AG08396 (cell line): ENCODE measurements around the gene GREB1L.
"Not testable (repeated sequence)": the region's sequence is repeated elsewhere in the genome, so short reads cannot be mapped to it uniquely, and the experiment has no call there.

Experiments
- DNase-seq: peaks from one replicate; pipeline ENCODE4 v3.0.0; 2012; ENCODE audit warnings: low spot score, mixed read lengths

GREB1L gene

DNA sequence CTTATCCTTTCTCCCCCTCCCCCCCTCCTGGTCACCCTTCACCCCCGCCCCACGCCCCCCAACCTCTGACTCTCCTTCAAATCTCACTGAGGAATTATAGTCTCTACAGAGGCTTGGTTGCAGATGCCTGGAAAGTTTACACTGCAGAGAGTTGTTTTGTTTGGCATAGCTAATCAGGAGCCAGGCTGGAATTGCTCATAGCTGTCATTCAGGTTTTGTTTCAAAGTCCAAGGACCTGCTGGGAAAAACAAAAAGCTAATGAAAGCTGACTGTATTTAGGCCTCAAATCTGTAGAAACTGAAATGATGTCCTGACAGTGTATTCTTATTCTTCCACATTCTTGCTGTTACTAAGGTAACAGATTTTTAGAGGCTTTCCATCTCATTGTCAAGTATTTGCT, 22.6 kb downstream of the GREB1L start:
- DNase-seq: no peak

DNA sequence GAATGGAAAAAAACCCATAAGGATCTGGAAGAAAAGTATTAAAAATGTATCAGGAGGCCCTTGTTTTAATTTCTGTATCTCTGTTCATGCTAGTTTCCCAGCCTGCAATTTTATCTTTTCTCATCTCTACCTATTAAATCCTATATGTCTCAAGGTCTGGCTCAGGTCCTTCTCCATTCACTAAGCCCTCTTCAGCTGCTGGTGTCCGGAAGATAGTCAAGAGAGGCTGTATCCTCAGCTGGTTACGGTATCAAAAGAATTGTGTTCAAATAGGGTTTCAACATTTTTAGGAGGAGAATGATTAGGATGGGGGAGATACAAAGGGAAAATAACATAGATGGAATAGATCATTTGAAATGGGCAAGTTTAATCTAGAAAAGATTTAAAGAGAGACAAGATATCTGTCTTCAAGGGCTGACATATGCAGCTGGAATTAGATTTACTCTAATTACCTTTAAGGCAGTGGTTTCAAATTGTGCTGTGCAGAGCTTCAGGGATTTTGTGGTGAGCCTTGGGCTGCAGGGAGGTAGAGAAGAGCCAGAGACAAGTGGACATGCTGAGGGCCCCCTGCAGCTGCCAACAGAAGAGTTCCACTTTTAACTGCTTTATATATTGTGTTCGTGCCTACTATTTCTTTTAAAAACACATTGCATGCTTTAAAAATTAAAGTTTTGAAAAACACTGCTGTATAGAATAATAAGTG, 24.1 kb downstream of the GREB1L start:
- no peak for DNase-seq

DNA sequence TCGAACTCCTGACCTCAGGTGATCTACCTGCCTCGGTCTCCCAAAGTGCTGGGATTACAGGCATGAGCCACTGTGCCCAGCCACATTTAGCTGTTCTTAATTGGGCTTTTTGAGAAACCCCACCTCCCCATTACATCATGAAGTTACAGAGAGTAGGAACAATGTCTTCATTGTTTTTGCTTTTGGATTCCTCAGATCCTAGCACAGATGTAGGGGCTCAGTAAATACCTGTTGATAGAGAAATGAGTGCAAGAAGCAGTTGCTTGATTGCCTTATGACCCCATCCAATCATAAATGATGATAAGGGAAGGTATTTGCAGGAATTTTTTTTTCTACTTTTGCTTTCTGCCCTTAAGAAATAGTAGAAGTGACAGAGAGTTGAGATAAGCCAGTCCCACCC, 25.4 kb downstream of the GREB1L start:
- DNase-seq: no peak

GRCh38 chr18:21269349-21269748, 27.3 kb downstream of the GREB1L start:
- DNase-seq: no peak

- DNase-seq: no peak
These were observed 28.4 kb downstream of the GREB1L start for GRCh38 chr18:21270453-21270852.

DNA sequence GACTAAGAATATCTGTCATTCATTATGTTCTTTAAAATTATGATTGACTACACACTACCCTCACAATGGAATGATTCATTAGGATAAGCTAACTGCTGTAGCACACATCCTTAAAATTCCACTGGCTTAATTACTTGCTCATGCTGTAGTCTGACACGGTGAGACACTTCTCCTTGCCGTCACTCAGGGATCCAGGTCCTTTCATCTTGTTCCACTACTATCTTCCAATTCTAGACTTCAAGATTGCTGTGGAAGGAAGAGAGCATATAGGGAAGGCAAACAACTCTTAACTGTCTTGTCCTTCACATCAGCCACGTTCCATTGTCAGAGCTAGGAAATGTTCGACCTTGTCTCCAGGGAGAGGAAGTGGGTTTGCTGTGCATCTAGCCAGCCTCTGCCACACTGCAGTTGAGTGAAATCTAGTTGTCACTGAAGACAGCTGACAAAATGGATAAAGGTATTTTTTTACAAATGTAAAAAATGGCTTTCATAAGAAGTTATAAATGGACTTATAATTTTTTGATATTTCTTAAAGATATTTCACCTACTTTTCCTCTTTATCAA, 30.1 kb downstream of the GREB1L start:
- DNase-seq: no peak

DNA sequence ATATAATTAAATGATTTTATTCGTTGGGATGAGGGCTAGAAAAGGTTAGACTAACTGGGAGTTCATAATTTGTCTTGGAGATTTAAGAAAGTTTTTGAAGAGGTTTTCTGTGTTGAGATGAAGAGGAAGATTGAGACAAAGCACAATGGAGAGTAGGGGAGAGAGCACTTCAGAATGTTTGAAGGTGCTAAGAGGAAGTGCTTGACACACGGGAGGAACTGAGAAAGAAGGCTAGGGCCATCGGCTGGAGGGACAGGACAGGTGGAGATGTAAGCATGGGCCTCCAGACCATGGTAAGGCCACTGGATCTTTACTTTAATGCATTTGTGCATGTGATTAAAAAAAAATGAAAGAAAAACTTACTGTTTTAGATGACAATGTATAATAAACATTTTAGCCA, 31.5 kb downstream of the GREB1L start:
- DNase-seq: no peak

DNA sequence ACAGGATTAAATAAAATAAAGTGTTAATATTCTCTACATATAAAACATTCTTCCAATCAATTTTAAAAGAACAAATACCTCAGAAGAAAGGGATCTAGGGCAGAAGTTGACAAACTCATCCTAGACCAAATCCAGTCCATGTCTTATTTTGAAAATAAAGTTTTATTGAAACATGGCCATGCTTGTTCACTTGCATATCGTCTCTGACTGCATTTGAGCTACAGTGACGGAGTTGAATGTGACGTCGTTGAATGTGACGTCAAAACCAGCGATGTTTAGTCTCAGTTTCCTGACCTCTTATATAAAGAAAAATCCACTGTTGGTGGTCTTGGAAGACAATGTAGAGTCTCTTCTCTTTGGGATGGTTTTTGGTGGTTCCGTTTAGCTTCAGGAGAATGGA, 33.6 kb downstream of the GREB1L start:
- DNase-seq: no peak

- DNase-seq: no peak
These were observed 35.5 kb downstream of the GREB1L start for GRCh38 chr18:21277578-21277977.

- DNase-seq: not testable (repeated sequence)
These were observed 36.2 kb downstream of the GREB1L start for GRCh38 chr18:21278218-21278617.

GRCh38 chr18:21281603-21282002, 39.6 kb downstream of the GREB1L start:
- no peak for DNase-seq

DNA sequence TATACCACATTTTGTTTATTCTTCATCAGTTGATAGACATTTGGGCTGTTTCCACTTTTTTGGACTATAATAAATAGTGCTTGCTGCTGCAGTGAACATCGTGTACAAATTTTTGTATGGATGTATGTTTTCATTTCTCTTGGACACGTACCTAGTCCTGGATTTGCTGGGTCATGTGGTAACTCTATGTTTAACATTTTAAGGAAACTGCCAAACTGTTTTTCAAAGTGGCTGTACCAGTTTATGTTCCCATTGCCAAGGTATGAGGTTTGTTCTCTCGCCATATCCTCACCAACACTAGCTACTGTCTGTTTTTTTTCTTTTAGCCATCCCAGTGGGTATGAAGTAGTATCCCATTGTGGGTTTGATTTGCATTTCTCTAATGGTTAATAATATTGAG, 42.5 kb downstream of the GREB1L start:
- no peak for DNase-seq

DNA sequence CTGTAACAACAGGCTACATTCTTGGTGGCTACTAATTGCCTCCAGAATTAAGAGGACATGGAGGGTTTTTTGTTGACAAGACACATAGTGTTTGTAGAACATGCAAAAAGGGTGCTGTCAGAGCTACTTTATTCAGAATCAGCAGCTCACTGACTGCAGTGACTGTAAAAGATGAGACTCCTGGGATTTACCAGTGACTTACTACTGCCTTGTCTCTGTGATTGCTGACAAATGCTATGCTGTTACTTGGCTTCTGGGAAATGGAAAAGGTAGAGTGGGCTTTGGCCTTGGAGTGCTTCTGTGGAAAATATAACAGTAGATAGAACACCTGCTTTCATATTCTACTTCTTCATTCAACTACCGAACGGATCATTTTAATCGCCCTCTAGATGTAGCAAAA, 47.8 kb downstream of the GREB1L start:
- DNase-seq: no peak

- no peak for DNase-seq
These were observed 49.1 kb downstream of the GREB1L start for GRCh38 chr18:21291106-21291505.

GRCh38 chr18:21293479-21293878, 51.4 kb downstream of the GREB1L start:
- no peak for DNase-seq

DNA sequence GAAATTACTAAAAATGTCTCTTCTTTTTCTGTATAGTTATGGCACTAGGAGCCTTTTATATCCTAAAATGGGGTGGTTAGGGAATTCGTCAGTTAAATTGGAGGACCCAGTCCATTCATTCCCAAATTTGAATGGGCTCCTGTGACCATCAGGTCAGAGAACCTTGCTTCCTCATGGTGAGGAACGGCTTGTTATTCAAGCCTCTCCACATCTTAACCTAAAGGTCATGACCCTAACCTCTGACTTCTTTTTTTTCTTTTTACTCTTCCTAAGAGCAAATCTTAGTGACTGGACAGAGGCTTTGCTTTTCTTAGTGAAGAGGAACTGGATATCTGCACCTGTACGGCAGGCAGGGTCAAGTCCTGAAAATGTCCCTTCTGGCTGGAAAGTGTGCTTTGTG, 53.1 kb downstream of the GREB1L start:
- DNase-seq: no peak

DNA sequence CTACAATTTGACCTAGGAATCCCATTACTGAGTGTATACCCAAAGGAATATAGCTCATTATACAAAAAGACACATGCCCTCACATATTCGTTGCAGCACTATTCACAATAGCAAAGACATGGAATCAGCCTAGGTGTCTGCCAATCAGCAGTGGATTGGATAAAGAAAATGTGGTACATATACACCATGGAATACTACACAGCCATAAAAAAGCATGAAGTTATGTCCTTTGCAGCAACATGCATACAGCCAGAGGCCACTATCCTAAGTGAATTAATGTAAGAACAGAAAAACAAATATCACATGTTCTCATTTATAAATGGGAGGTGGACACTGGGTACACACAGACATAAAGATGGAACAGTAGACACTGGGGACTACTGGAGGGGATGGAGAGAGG, 54.0 kb downstream of the GREB1L start:
- no peak for DNase-seq

GRCh38 chr18:21298351-21298750, 56.3 kb downstream of the GREB1L start:
- no peak for DNase-seq

GRCh38 chr18:21300035-21300907, 58.2 kb downstream of the GREB1L start:
- no peak for DNase-seq

DNA sequence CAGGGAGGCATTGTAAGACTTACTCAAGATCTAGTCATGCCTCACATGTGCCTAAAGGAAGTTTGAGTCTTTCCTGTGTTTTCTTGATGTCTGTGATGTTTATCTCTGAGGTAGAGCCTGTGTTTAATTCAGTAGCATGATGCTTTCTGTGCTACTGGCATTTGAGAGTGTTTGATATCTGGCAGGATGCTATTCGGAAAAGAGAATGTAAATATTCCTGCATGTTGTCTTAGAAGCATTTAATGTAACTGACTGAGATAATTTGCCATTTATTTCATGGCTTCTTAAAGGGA, 58.8 kb downstream of the GREB1L start:
- DNase-seq: no peak

GRCh38 chr18:21303445-21303844, 61.4 kb downstream of the GREB1L start:
- DNase-seq: no peak

DNA sequence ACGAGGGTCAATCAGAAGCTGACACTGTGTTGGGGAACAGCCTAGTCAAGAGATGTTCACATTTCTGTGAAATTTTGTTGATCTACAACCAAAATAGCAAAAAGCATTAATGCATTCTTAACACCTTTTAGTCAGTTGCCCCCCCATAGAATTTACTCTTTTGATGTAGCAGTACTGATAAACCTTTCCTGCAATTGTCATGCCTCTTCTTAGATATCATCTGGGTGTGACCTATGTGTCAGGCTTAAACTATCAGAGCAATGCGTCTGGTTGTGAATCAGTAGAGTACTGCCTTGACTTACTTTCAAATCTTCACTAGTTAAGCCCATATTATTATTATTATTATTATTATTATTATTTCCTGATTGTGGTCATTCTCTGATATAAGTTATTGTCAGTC, 61.9 kb downstream of the GREB1L start:
- DNase-seq: no peak

DNA sequence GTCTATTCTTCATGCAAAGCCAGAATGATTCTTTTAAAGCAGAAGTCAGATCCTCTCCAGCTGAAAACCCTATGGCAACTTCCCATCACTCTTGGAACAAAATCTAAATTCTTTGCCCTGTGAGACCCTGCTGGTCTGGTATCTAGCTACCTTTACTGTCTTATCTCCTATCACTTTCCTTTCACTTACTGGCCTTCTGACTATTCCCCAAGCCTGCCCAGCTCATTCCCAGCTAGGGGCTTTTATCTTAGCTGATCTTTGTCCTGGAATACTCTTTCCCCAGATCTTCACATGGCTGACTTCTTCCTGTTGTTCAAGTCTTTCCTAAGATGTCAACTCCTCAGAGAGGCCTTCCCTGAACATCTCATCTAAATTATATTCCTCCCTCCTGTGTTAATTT, 63.6 kb downstream of the GREB1L start:
- no peak for DNase-seq

DNA sequence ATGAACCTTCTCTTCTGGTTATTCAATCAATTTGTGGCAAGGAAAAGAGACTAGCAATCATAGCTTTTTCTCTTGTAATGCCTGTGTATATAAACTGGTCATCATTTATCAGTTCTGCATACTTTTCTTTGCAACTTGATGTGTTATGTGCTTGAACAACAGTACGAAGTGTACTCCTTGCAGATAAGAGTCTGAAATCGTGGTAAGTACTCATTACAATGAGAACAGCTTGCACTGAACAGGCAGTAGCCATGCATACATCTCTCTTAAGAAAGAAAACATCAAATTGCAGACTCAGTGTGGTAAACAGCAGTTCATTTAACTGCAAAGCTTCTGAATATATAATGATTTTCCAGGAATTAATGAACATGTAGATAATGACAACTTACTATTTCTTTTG, 64.3 kb downstream of the GREB1L start:
- no peak for DNase-seq
